ENCODE results near the gene CADM2.

The CADM2 gene

GRCh38 chr3:85572426-85572825 is 613.6 kb downstream of the CADM2 start:
- no peak for DNase-seq (ENCODE audit: low spot score)

- no peak for DNase-seq (ENCODE audit: low spot score)
Observed at GRCh38 chr3:85572978-85573377, 614.2 kb downstream of the CADM2 start.

GRCh38 chr3:85574006-85574705 is 615.4 kb downstream of the CADM2 start:
- DNase-seq (ENCODE audit: low spot score), result no peak

GRCh38 chr3:85576091-85576690 is 617.4 kb downstream of the CADM2 start:
- peak; percentile 61 for DNase-seq (ENCODE audit: low spot score)

GRCh38 chr3:85576697-85577200 is 618.0 kb downstream of the CADM2 start:
- no peak for DNase-seq (ENCODE audit: low spot score)

- no peak for DNase-seq (ENCODE audit: low spot score)
Observed at GRCh38 chr3:85584779-85585356, 626.1 kb downstream of the CADM2 start.

GRCh38 chr3:85586018-85586417 is 627.2 kb downstream of the CADM2 start:
- no peak for DNase-seq (ENCODE audit: low spot score)

- DNase-seq (ENCODE audit: low spot score), result no peak
Observed at GRCh38 chr3:85589145-85589544, 630.4 kb downstream of the CADM2 start.

GRCh38 chr3:85591451-85591850 is 632.7 kb downstream of the CADM2 start:
- peak; percentile 12 for DNase-seq (ENCODE audit: low spot score)

- DNase-seq (ENCODE audit: low spot score), result no peak
Observed at GRCh38 chr3:85592256-85592655, 633.5 kb downstream of the CADM2 start.

GRCh38 chr3:85594676-85595075 is 635.9 kb downstream of the CADM2 start:
- DNase-seq (ENCODE audit: low spot score), result no peak

- DNase-seq (ENCODE audit: low spot score), result no peak
Observed at GRCh38 chr3:85603378-85603777, 644.6 kb downstream of the CADM2 start.

GRCh38 chr3:85604641-85605040 is 645.9 kb downstream of the CADM2 start:
- no peak for DNase-seq (ENCODE audit: low spot score)

GRCh38 chr3:85605066-85605465 is 646.3 kb downstream of the CADM2 start:
- no peak for DNase-seq (ENCODE audit: low spot score)

GRCh38 chr3:85626662-85627061 is 667.9 kb downstream of the CADM2 start:
- DNase-seq (ENCODE audit: low spot score), result no peak

- DNase-seq (ENCODE audit: low spot score), result no peak
Observed at GRCh38 chr3:85627932-85628331, 669.1 kb downstream of the CADM2 start.

- DNase-seq (ENCODE audit: low spot score), result no peak
Observed at GRCh38 chr3:85631070-85631469, 672.3 kb downstream of the CADM2 start.

GRCh38 chr3:85632921-85633320 is 674.1 kb downstream of the CADM2 start:
- no peak for DNase-seq (ENCODE audit: low spot score)

GRCh38 chr3:85652360-85652759 is 693.6 kb downstream of the CADM2 start:
- DNase-seq (ENCODE audit: low spot score), result no peak

- DNase-seq (ENCODE audit: low spot score), result no peak
Observed at GRCh38 chr3:85660451-85660850, 701.7 kb downstream of the CADM2 start.

- no peak for DNase-seq (ENCODE audit: low spot score)
Observed at GRCh38 chr3:85662462-85662861, 703.7 kb downstream of the CADM2 start.

GRCh38 chr3:85667744-85668143 is 709.0 kb downstream of the CADM2 start:
- no peak for DNase-seq (ENCODE audit: low spot score)

GRCh38 chr3:85670634-85671205 is 711.9 kb downstream of the CADM2 start:
- DNase-seq (ENCODE audit: low spot score), result no peak
